Dermis microvascular lymphatic vessel endothelial cell (primary cell): ENCODE measurements around the gene HEATR3. TPM values are rescaled to one million over a fixed set of nuclear protein-coding genes. Genes with fewer than 3 reads are reported as not detected.
"Not testable (repeated sequence)": the region's sequence is repeated elsewhere in the genome, so short reads cannot be mapped to it uniquely, and the experiment has no call there.

Experiments
- DNase-seq, 2 donors: peaks; one replicate each; pipeline versions ENCODE4 v3.0.0 to v3.0.0-alpha.2; 2010; ENCODE audit warnings: low read depth in 2 of 2
- total RNA-seq: library from RNA; depleted of rRNA; stranded (reverse); fragments of >200 nt; gene quantifications from 2 replicates; pipeline ENCODE4 v1.2.1, GENCODE V29; 2014

Gene HEATR3
- total RNA-seq, 1 donor from 2014 or later: 26.2 TPM

DNA sequence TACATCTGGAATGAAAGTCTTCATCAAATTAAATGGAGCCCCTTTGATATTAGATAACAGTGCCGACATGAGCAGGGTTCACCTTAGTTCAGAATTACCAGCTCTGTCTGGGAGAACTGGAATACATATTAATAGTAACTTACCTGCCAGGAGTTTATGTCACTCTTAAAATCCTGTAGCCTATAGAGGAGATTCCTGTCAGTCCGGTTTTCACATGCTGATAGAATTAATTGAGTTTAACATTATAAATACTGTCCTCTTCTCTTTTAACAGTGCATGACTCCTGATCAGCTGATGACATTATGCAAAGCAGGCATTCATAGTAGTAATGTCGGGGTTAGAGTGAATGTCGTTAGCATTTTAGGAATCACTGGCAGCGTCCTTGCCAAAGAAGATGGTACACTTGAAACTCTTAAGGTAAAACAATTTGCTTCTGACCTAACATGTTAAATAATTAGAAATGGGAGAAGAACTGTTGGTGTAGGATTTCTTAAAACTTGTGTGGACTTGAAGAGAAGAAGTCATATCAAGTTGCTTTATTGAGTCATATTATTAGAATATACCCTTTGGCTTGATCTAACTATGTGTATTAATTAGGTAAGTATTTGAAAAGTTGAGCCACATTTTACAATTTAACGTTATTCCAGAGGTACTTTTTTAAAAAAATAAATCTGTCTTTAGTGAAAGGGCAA lies 34.3 kb downstream of the HEATR3 start:
- no peak for DNase-seq

DNA sequence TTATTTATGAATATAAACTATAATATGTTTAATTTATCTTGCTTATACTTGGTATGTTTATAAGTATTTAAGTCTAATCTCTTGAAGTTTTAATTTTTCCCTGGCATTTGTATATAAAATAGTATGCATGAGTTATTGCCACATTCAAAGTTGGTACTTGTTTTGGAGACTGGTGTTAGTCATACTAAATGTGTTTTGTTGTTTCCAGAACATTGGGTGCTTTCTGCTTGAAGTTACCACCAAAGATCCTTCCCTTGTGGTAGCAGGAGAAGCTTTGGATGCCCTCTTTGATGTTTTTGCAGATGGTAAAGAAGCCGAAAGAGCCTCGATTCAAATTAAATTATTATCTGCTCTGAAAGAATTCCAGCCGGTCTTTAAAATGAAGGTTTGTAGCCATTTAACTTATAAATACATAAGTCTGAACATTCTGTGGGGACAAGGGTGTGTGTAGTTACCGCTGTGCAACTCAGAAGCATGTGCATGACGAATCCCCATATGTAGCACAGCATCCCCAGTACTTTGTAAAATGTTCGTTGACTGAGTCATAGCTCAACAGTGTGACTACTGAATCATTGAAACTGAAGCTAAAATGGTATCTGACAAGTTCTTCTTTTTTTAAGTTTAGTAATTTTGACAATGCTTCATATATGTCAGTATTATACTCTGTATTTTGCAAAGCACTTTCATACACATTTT lies 36.4 kb downstream of the HEATR3 start:
- no peak for DNase-seq

DNA sequence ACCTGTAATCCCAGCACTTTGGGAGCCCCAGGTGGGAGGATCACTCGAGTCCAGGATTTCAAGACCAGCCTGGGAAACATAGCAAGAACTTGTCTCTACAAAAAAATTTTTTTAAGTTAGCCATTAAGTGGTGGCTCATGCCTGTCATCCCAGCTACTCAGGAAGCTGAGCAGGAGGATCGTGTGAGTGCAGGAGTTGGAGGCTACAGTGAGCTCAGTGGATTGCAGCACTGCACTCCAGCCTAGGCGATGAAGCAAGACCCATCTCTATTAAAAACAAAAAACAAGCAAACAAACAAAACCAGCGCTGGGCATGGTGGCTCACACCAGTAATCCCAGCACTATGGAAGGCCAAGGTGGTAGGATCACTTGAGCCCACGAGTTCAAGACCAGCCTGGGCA lies 38.0 kb downstream of the HEATR3 start:
- no peak for DNase-seq

DNA sequence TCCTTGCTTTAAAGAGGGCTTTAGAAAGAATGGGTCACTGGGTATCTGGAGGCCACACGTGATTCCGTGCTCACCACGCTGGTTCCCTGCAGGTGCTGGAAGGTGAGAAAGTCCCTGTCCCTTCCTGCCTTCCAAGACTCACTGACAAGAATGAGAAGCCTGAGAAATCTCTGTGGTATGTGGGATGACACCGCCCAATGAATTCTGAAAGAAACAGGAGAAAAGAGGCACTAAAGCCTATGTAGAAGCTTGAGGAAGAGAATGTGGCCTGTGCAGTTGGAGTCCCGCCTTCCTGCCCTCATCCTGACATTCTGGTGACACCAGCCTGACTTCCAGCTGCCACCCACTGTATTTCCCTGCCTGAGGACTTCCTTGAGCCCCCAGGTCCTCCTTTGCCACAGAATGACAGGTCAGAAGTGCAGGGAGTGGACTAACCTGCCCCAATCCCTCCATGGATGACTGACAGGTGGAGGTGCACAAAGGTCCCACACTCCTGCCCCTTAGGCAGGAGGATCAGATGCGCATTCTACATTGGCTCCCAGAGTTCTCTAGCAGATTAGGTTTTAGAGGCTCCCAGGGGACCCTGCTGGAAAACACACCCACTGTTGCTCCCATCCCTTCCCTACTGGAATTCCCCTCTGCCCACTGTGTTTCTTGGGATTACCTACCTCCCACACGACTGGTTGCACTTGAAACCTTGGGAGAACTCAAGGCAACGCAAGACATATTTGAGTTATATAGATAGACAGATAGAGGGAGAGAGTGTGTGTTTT lies 48.8 kb downstream of the HEATR3 start:
- DNase-seq: no peak

DNA sequence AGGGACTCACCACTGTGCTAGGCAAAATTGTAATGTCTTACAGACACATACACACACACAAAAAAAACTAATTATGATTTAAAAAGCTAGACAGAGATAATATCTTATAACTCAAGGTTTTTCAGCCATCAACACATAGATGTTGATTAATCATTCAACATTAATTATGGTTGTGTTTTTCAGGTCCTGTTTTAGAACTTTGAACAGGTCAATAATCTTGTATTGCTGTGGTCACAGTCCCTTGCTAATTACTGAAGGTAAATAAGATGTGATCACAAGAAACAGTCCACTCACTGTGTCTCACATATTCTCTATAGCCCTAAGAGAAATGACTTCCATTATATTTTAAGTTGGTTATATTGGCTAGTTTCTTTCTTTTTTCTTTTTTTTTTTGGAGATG lies 54.9 kb downstream of the HEATR3 start:
- DNase-seq: no peak

DNA sequence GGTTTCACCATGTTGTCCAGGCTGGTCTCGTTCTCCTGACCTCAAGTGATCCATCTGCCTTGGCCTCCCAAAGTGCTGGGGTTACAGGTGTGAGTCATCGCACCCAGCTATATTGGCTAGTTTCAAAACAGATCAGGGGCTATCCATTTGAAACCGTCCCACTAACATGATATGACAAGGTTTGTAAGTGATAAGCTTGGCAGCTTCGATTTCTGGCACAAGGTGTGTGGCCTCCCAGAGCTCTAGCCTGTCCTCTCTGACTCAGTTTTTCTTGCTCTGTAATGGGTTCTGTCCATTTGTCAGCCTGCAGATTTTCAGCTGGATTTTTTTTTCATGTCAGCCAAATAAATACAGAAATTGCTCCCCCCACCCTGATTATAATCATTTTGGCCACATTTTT lies 55.5 kb downstream of the HEATR3 start:
- DNase-seq: no peak

DNA sequence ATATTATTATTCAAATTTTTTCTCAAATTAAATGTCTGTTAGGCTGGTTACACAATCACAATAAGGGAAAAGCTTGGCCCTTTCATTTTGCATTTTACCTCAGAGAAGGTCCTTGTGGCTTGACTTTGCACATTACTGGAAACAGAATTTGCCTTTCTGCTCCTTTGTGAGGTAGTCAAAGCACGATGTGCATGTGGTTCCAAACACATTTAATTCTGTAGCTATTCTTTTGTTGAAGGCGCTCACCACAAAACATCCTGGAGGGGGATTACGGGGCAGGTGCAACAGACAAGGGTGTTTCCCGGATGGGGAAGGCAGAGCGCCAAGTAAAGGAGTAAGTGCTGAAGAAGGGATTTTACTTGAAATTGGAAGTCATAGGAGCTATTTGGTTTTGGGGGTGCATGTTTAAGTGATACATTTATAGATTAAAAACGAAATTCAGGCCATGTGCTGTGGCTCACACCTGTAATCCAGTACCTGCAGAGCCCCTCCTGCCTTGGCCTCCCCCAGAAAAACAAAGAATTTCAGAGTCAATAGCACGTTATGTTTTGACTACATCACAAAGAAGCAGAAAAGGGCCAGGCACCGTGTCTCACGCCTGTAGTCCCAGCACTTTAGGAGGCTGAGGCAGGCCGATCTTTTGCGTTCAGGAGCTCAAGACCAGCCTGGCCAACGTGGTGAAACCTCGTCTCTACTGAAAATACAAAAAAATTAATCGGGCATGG lies 56.1 kb downstream of the HEATR3 start:
- no peak for DNase-seq

DNA sequence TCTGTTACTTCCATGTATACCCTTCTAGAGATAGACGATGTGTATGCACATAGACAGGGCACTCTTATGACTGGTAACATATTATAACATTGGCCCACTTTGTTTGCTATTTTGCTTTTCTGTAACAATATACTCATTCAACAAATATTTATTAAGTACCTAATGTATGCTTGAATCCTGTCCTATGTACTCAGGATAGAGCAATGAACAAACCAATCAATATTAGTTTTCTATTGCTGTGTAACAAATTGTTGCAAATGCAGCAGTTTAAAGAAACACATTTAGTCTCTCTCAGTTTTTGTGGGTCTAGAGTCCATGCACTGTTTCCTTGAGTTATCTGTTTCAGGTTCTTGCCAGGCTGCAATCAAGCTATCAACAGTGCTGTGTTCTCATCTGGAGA lies 57.6 kb downstream of the HEATR3 start:
- no peak for DNase-seq

DNA sequence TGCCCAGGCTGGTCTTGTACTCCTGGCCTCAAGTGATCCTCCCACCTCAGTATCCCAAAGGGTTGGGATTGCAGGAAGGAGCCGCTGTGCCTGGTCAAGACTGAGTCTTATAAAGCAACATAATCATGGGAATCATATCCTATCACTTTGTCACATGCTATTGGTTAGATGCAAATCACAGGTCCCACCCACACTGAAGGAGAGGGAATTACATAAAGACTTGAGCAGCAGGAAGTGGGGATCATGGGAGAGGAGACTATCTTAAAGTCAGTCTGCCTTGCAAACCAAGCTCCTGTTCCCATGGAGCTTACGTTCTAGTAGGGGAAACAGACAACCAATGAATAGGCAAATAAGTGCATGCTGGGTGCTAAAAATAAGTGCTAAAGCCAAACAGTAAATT lies 59.0 kb downstream of the HEATR3 start:
- DNase-seq: no peak

DNA sequence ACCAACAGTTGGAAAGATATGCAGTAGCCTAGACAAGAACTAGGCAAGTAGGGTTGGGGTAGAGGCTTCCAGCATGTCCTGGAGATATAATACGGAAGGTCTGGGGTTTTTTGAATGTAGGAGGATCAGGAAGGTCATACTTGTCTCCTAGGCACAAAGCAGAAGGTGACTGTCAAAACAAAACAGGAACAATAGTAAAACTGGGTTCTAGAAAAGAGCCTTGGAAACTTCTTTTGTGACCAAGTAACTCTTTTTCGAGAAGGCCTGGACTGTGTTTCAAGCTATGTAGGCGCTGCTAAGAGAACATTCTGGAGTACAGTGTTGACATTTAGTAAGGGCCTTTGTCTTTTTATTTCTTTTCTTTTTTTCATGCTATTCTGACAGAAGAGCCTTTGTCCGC lies 60.4 kb downstream of the HEATR3 start:
- no peak for DNase-seq

DNA sequence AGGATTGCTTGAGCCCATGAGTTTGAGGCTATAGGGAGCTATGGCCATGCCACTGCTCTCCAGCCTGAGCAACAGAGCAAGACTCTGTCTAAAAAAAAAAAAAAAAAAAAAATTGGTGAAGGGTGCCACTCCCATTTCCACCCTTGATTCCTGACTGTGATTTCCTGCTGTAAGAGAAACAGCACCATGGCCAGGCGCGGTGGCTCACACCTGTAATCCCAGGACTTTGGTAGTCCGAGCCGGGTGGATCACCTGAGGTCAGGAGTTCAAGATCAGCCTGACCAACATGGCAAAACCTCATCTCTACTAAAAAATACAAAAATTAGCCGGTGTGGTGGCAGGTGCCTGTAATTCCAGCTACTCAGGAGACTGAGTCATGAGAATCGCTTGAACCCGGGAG lies 66.8 kb downstream of the HEATR3 start:
- DNase-seq: not testable (repeated sequence)

DNA sequence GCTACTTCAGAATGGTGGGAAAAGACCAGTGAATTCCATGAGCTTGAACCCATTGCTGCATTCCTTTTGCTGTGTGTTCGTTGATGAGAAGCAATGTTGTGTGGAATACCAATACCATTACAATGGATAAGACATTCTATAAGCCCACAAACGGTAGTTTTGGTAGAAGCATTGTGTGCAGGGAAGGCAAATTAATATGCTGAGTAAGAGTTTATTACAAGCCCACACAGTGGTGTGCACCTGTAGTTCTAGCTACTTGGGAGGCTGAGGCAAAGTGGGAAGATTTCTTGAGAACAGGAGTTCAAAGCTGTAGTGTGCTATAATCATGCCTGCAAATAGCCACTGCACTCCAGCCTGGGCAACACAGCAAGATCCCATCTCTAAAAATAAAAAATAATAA lies 67.4 kb downstream of the HEATR3 start:
- no peak for DNase-seq

DNA sequence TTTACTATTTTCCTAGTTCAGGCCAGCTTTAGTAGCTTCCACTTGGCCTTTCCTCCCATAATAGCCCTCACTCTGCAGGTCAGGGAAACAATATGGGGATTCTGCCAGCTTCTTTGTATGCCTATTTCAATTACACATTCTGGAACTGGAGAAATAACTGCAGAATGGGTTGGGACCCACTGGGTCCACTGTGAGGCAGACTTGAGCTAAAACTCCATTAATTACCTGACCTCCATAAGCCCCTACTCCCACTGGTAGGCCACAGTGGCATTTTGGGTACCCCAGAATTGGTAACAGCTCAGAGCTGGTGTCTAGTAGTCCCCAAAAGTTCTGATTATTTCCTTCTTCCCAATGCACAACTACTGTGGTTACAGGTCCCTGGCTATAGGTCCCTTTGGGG lies 70.6 kb downstream of the HEATR3 start:
- no peak for DNase-seq

DNA sequence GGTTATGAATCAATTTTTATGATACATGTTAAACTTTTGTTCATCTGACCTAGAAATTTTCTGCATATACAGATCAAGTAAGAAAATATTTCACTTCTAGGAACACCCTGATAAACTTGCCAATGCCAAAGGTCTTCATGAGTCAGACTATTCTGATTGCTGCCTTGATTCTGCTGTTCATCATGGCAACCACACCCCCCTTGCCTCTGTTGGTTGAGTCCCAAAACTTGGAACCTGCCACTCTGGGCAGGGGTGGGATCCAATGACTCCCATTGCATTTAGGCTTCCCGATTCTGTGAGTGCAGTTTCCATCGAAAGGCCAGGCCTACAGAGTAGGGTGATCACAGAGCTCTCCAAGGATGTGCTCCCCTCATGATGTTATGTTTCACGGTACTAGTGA lies 71.5 kb downstream of the HEATR3 start:
- DNase-seq: no peak

DNA sequence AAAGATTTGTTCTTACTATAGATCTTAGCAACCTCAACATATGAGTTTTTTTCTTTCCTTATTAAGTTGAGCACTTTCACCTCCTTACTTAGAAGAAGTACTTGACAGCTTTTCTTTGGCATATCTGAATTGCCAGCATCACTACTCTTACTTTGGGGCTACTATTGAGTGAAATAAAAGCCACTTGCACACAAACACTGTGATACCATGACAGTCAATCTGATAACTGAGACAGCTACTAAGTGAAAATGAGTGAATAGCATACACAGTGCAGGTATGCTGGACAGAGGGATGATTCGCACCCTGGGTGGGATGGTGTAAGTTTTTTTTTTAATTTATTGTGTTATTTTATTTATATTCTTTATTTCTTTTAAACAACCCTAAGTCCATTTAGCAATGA lies 73.8 kb downstream of the HEATR3 start:
- DNase-seq: no peak

DNA sequence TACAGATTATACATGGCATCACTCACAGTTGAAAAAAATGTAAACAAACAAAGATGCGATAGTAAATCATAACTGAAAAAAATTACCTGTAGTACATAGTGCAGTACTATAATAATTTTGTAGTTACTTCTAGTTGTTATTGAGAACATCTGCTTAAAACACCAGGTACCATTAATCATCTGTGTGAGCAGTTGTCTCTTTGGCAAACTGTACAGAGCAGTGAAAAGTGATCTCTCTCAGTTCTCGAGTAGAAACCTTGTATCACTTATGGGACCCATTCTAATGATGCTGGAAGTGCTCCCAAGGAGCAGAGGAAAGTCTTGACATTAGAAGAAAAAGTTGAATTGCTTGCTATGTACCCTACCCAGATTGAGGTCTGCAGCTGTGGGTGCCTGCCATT lies 78.4 kb downstream of the HEATR3 start:
- no peak for DNase-seq

DNA sequence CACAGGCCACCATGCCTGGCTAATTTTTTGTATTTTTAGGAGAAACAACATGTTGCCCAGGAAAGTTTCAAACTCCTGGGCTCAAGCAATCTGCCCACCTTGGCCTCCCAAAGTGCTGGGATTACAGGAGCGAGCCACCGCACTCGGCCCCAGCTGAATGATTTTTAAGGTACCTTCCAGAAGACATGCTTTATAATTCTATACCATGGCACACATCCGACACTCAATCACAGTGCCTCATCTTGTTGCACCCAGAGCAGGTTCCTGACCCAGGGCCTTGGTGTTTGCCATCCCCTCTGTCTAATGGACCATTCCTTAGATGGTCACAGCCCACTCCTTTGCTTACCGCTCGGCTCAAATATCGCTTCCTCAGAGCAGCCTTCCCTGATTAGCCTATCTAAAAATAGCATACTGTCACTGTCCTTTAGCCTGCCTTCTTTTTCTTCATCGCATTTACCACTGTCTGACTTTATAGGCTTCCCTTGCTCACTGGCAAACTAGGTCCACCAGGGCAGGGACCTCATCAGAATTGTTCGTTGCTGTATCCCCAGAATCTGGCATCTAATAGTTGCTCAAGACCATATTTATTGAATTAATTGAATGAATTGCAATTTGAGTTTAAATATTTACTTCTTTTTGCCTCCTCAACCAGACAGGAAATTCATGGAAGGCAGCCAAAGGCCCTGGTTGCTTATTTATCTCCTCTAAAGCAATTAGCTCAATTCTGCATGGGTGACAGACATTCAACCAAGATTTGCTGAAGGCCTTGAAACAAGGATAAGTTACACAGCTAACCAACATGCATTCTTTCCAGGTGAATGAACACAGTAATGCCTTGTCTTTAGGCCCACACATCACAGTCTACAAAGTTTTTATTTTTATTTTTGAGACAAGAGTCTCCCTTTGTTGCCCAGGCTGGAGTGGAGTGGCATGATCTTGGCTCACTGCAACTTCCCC lies 81.0 kb downstream of the HEATR3 start:
- DNase-seq: no peak

DNA sequence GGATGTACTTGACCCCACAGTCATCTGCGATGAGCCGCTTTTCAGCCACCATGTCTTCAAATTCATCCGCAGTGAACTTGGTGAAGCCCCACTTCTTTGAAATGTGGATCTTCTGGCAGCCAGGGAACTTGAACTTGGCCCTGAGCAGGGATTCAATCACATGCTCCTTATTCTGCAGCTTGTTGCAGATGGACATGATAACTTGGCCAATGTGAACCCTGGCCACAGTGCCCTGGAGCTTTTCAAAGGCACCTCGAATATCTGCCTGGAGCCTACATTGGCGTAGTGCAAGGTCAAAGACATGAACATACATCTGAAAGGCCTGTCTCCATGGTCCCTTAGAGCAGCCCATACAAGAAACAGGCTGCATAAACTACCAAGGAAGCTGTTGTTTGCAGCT lies 85.6 kb downstream of the HEATR3 start:
- DNase-seq: no peak

DNA sequence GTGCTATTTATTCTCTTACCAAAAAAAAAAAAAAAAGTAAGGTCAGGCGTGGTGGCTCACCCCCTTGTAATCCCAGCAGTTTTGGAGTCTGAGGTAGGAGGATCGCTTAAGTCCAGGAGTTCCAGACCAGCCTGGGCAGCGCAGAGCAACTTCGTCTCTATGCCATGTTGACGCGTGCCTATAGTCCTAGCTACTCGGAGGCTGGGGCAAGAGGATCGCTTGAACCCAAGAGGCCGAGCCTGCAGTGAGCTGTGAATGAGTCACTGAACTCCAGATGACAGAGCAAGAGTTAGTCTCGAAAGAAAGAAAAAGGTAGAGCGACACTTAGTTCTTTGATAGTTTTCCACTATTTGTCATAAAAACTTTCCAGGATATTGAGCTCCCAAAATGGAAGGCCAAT lies 86.0 kb downstream of the HEATR3 start:
- DNase-seq: no peak

DNA sequence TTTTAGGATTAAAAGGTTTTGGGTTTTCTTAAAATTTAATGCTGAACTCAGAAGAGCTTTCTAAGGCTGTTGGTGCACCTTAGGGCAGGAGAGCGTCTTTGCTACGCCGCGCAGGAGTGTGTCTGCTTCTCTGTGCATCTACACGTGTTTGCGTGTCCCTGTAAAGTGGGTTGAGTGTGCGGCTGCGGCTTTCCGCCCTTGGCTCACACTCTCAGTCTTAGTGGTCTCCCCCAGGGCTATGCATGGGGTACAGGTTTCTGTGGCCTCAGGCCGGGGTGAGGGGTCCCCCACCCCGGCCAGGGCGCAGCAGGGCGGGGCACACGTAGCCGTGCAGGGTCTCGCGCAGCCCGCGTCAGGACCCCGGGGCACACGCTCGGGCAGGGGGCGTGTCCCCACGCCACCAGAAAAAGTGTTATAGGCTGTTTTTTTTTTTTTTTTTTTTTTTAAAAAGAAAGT lies 86.6 kb downstream of the HEATR3 start:
- DNase-seq: peak in 1 of 2 donors; percentile 34
